DOHH2 (cell line): ENCODE data around the gene SLC44A1.

Experiments used
- H3F3A ChIP-seq: fragments of 200-600 bp; sonication (generic), shearing (Covaris generic); 2 replicates; pipeline ENCODE4 v1.6.0; 2016; ENCODE audit warnings: antibody characterized with exemption, mild to moderate bottlenecking; ENCODE audit not compliant: control insufficient read depth, insufficient read depth
- H3K27ac ChIP-seq: fragments of 200-600 bp; sonication (generic); 2 replicates; pipeline ENCODE4 v1.5.1; 2014; ENCODE audit warnings: low read depth, mild to moderate bottlenecking, low read length, moderate library complexity
- H3K27me3 ChIP-seq: fragments of 200-600 bp; sonication (generic); 2 replicates; pipeline ENCODE4 v1.6.1; 2014; ENCODE audit warnings: mild to moderate bottlenecking, low read length, mixed read lengths; ENCODE audit not compliant: control insufficient read depth
- H3K36me3 ChIP-seq: fragments of 200-600 bp; sonication (generic); 2 replicates; pipeline ENCODE4 v1.6.1; 2014; ENCODE audit warnings: mild to moderate bottlenecking, low read length, moderate library complexity, mixed read lengths; ENCODE audit not compliant: control insufficient read depth
- H3K4me1 ChIP-seq: fragments of 200-600 bp; sonication (generic); 2 replicates; pipeline ENCODE4 v1.6.1; 2014; ENCODE audit warnings: mild to moderate bottlenecking, low read length, mixed read lengths; ENCODE audit not compliant: control insufficient read depth
- H3K4me2 ChIP-seq: fragments of 200-600 bp; sonication (generic); 2 replicates; pipeline ENCODE4 v1.6.0; 2014; ENCODE audit warnings: mild to moderate bottlenecking, low read length, moderate library complexity
- H3K4me3 ChIP-seq: fragments of 200-600 bp; sonication (generic); 2 replicates; pipeline ENCODE4 v1.5.1; 2014; ENCODE audit warnings: mild to moderate bottlenecking, low read length, mixed read lengths
- H3K79me2 ChIP-seq: fragments of 200-600 bp; sonication (generic); 2 replicates; pipeline ENCODE4 v1.6.1; 2014; ENCODE audit warnings: mild to moderate bottlenecking, low read length, mixed read lengths; ENCODE audit not compliant: control insufficient read depth
- H3K9me2 ChIP-seq: fragments of 200-600 bp; sonication (generic); replicated peaks from 2 replicates; pipeline ENCODE4 v1.6.1; 2014; ENCODE audit warnings: mild to moderate bottlenecking, low read length, mixed read lengths; ENCODE audit not compliant: control insufficient read depth
- H3K9me3 ChIP-seq: fragments of 200-600 bp; sonication (generic); 2 replicates; pipeline ENCODE4 v1.6.1; 2014; ENCODE audit warnings: antibody characterized with exemption, low read length, mixed read lengths; ENCODE audit not compliant: control insufficient read depth, insufficient read depth
- H4K20me1 ChIP-seq: fragments of 200-600 bp; sonication (generic); 2 replicates; pipeline ENCODE4 v1.6.0; 2014; ENCODE audit warnings: low read depth, mild to moderate bottlenecking, antibody characterized with exemption, low read length, moderate library complexity; ENCODE audit not compliant: control insufficient read depth, insufficient read depth
- CTCF ChIP-seq: fragments of 200-600 bp; sonication (generic); IDR thresholded peaks from one replicate; pipeline ENCODE4 v1.5.1; 2014; ENCODE audit warnings: antibody characterized with exemption, mild to moderate bottlenecking, low read depth, low read length; ENCODE audit not compliant: poor library complexity, severe bottlenecking
- EZH2phosphoT487 ChIP-seq: fragments of 200-600 bp; sonication (generic); IDR thresholded peaks from 2 replicates; pipeline ENCODE4 v1.6.1; 2017; ENCODE audit warnings: borderline replicate concordance, mild to moderate bottlenecking, antibody characterized with exemption, low read length, moderate library complexity, mixed read lengths

Gene SLC44A1

GRCh38 chr9:105330755-105331154 is 86.3 kb downstream of the SLC44A1 start:
- Histone ChIP-seq H3K9me3 (no peaks in the 10 kb centered on the region), H3K79me2 (no peaks in the 10 kb centered on the region), H3K4me3 (no peak overlapping the region), H3K27ac (no peak overlapping the region), H3K4me1 (peaks cover 16% of the 10 kb centered on the region), H4K20me1 (no peaks in the 10 kb centered on the region), H3K36me3 (no peaks in the 10 kb centered on the region), H3K4me2 (no peak overlapping the region), H3K27me3 (no peaks in the 10 kb centered on the region), H3F3A (no peaks in the 10 kb centered on the region), H3K9me2 (no peaks in the 10 kb centered on the region)
- TF ChIP-seq EZH2phosphoT487 (no peak), CTCF (no peak)

- Histone ChIP-seq H3F3A (no peaks in the 10 kb centered on the region), H3K4me2 (no peak overlapping the region), H3K36me3 (no peaks in the 10 kb centered on the region), H3K4me1 (peaks cover 16% of the 10 kb centered on the region), H3K27ac (no peak overlapping the region), H3K9me2 (no peaks in the 10 kb centered on the region), H3K9me3 (no peaks in the 10 kb centered on the region), H3K79me2 (no peaks in the 10 kb centered on the region), H4K20me1 (no peaks in the 10 kb centered on the region), H3K4me3 (no peak overlapping the region), H3K27me3 (no peaks in the 10 kb centered on the region)
- no peak for TF ChIP-seq CTCF
- TF ChIP-seq EZH2phosphoT487: no peak
Measured at GRCh38 chr9:105331160-105331559, 86.7 kb downstream of the SLC44A1 start.

- no peaks in the 10 kb centered on the region for H3K79me2 ChIP-seq
- no peaks in the 10 kb centered on the region for H4K20me1 ChIP-seq
- peaks cover 16% of the 10 kb centered on the region for H3K4me1 ChIP-seq
- H3K9me2 ChIP-seq: no peaks in the 10 kb centered on the region
- H3K27me3 ChIP-seq: no peaks in the 10 kb centered on the region
- no peaks in the 10 kb centered on the region for H3F3A ChIP-seq
- peaks cover 4% of the 10 kb centered on the region; the same call in 1 of the 2 replicates for H3K36me3 ChIP-seq
- H3K4me3 ChIP-seq: no peak overlapping the region
- no peak for TF ChIP-seq CTCF
- no peak for TF ChIP-seq EZH2phosphoT487
- H3K4me2 ChIP-seq: no peak overlapping the region
- no peaks in the 10 kb centered on the region for H3K9me3 ChIP-seq
- no peak overlapping the region for H3K27ac ChIP-seq
Measured at GRCh38 chr9:105331755-105332154, 87.3 kb downstream of the SLC44A1 start.
